SK-N-MC (cell line): ENCODE data around the gene TTBK2.

Experiments
- DNase-seq: peaks from one replicate; pipeline ENCODE4 v3.0.0-alpha.2; 2011; ENCODE audit warnings: low read depth, low spot score
- H3K27ac ChIP-seq: fragments of 200-600 bp; sonication (generic); 2 replicates; pipeline ENCODE4 v1.5.1; 2016; ENCODE audit warnings: mixed run types
- H3K36me3 ChIP-seq: fragments of 200-600 bp; sonication (generic); 2 replicates; pipeline ENCODE4 v1.6.1; 2017; ENCODE audit warnings: antibody characterized with exemption, low read length, mixed read lengths; ENCODE audit not compliant: insufficient read depth
- H3K4me3 ChIP-seq: fragments of 200-600 bp; sonication (generic); 2 replicates; pipeline ENCODE4 v1.5.1; 2016
- H3K9ac ChIP-seq: fragments of 200-600 bp; sonication (generic); 2 replicates; pipeline ENCODE4 v1.8.0; 2017; ENCODE audit warnings: mixed run types, mixed read lengths; ENCODE audit not compliant: insufficient read length
- H3K9me3 ChIP-seq: fragments of 200-600 bp; sonication (generic); 2 replicates; pipeline ENCODE4 v1.6.1; 2017; ENCODE audit warnings: low read depth, mild to moderate bottlenecking, antibody characterized with exemption, low read length, moderate library complexity, mixed read lengths
- EZH2 ChIP-seq: fragments of 200-600 bp; sonication (generic); IDR thresholded peaks from one replicate; pipeline ENCODE4 v1.6.1; 2017; ENCODE audit warnings: antibody characterized with exemption
- FOXP2 ChIP-seq: optimal IDR thresholded peaks from 2 replicates; pipeline ENCODE3; 2011; ENCODE audit warnings: mild to moderate bottlenecking, moderate library complexity; ENCODE audit not compliant: insufficient read depth; ENCODE audit errors: extremely low read length, control extremely low read depth
- POLR2AphosphoS5 ChIP-seq: IDR thresholded peaks from 2 replicates; pipeline ENCODE4 v1.6.1; 2012; ENCODE audit warnings: mild to moderate bottlenecking, low read depth, low read length, borderline replicate concordance

TTBK2 gene

DNA sequence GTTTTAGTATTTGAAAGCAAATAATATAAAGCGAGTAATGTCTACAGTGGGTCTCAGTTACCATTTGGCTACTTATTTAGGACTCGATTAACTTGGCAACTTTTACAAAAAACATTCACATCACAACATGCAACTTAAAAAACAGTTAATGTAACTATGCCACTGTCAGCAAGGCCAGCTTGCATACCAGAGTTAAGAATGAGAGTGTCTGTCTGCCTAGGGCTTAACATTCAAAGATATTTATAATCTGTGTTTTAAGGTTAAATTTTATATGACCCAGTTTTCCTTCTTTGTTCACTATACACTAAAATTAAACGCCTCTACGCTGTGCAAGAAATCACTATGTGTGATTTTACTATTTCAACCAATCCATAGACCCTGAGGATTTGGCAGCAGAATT lies 178.4 kb downstream of the TTBK2 start:
- peak overlapping the region; percentile 95 for H3K27ac ChIP-seq

DNA sequence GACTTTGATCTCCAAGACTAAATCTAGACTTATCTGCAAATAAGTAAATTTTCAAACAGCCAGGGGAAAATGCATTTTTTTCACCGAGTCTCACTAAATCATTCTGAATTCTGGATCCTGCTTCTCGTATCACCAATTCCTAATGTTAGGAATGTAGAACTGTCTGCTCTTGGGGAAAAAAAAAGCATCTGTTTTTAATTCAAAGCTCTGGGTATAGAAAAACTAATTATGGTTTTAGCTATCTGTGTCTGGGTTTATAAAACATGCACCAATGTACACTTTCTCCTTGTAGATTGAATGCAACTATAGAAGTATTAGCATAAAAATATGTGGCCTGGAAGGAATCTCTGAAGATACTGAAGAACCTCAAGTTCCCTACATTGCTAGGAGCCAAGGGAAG lies 178.9 kb downstream of the TTBK2 start:
- DNase-seq = peak; percentile 45
- H3K9me3 ChIP-seq = no peaks in the 10 kb centered on the region
- H3K27ac ChIP-seq = peak overlapping the region; percentile 95
- H3K4me3 ChIP-seq = peak overlapping the region; percentile 69
- peak overlapping the region; percentile 20 for H3K9ac ChIP-seq
- TF ChIP-seq EZH2 (no peak), FOXP2 (no peak), POLR2AphosphoS5 (no peak)
- peaks cover 5% of the 10 kb centered on the region; the same call in 1 of the 2 replicates for H3K36me3 ChIP-seq

More for the DNA sequence above, 178.4 kb downstream of the TTBK2 start:
- Histone ChIP-seq H3K4me3 (peak overlapping the region; percentile 69), H3K36me3 (peaks cover 5% of the 10 kb centered on the region; the same call in 1 of the 2 replicates), H3K9ac (peak overlapping the region; percentile 20), H3K9me3 (no peaks in the 10 kb centered on the region)
- TF ChIP-seq FOXP2 = no peak
- TF ChIP-seq POLR2AphosphoS5 = no peak
- no peak for TF ChIP-seq EZH2
- DNase-seq = no peak

DNA sequence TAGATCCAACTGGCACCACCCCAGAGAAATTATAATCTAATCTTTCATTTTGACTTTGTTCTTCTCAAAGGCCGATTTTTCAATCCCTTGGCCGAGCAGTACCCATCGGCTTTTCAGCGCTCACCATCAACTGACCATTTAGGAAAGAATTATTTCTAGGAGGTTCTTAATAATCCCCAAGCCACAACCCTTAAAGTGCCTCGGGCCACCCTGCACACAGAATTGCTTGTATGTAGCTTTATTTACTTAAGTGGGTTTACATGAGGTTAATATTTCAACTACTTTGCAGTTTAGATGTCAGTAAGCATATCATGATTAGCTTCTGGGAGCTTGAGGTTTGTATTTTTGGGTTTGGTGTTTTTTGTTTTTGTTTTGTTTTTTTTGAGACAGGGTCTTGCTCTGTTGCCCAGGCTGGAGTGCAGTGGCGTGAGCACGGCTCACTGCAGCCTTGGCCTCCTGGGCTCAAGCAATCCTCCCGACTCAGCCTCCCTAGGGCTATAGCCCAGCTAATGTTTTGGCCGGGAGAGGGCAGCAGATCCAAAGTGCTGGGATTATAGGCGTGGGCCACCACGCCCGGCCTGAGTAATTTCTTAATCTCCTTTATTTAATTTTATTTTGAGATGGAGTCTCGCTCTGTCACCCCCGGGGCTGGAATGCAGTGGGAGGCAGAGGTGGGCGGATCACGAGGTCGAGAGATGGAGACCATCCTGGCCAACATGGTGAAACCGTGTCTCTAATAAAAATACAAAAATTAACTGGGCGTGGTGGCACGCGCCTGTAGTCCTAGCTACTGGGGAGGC lies 182.8 kb downstream of the TTBK2 start:
- H3K9me3 ChIP-seq = no peaks in the 10 kb centered on the region
- DNase-seq = no peak
- no peak for TF ChIP-seq FOXP2
- no peak for TF ChIP-seq EZH2

GRCh38 chr15:42736793-42737528 lies 183.6 kb downstream of the TTBK2 start, which contains the start of gene CDAN1:
TSS of gene CDAN1 (minus strand) at chr15:42737128. CDS start at chr15:42737102, 26 bp downstream.
- H3K4me3 ChIP-seq = peak within 1 kb of the TSS; percentile 95
- TF ChIP-seq FOXP2 (no peak), POLR2AphosphoS5 (peak; percentile 77)
- peaks cover 33% of the 10 kb centered on the region for H3K36me3 ChIP-seq
- no peaks in the 10 kb centered on the region for H3K9me3 ChIP-seq
- peak within 1 kb of the TSS; percentile 80 for H3K27ac ChIP-seq
- no peak for DNase-seq
- peak within 1 kb of the TSS; percentile 88 for H3K9ac ChIP-seq

More for the DNA sequence above, 182.8 kb downstream of the TTBK2 start:
- peak overlapping the region; percentile 95 for H3K4me3 ChIP-seq
- peak overlapping the region; percentile 83 for H3K9ac ChIP-seq
- H3K36me3 ChIP-seq = peaks cover 26% of the 10 kb centered on the region; the same call in 1 of the 2 replicates
- peak overlapping the region; percentile 80 for H3K27ac ChIP-seq

GRCh38 chr15:42736178-42736792 lies 184.3 kb downstream of the TTBK2 start:
- DNase-seq = no peak
- H3K27ac ChIP-seq = no peak overlapping the region

GRCh38 chr15:42735382-42736165 lies 185.0 kb downstream of the TTBK2 start:
- Histone ChIP-seq H3K36me3 (peaks cover 46% of the 10 kb centered on the region), H3K9me3 (no peaks in the 10 kb centered on the region), H3K9ac (no peak overlapping the region), H3K4me3 (peak overlapping the region; percentile 95), H3K27ac (no peak overlapping the region)
- no peak for DNase-seq
- TF ChIP-seq FOXP2 = no peak
- no peak for TF ChIP-seq EZH2
- TF ChIP-seq POLR2AphosphoS5 = no peak

More at GRCh38 chr15:42736178-42736792, 184.3 kb downstream of the TTBK2 start:
- Histone ChIP-seq H3K9ac (peak overlapping the region; percentile 88), H3K4me3 (peak overlapping the region; percentile 95), H3K9me3 (no peaks in the 10 kb centered on the region), H3K36me3 (peaks cover 39% of the 10 kb centered on the region)
- TF ChIP-seq POLR2AphosphoS5 (no peak), FOXP2 (no peak), EZH2 (no peak)

GRCh38 chr15:42734076-42734672 lies 186.4 kb downstream of the TTBK2 start:
- Histone ChIP-seq H3K36me3 (peaks cover 57% of the 10 kb centered on the region), H3K4me3 (no peak overlapping the region), H3K9ac (no peak overlapping the region), H3K27ac (no peak overlapping the region), H3K9me3 (no peaks in the 10 kb centered on the region)
- no peak for DNase-seq
- TF ChIP-seq EZH2 (no peak), FOXP2 (no peak), POLR2AphosphoS5 (no peak)
